ENCODE data around the gene PFKP. TPM values are rescaled to one million over a fixed set of nuclear protein-coding genes. Genes with fewer than 3 reads are reported as not detected.

PFKP gene
- total RNA-seq, 1 donor from 2014 or later: 55.2 TPM

GRCh38 chr10:3074145-3074665 is 6.9 kb downstream of the PFKP start:
- Histone ChIP-seq H3K27me3 (no peaks in the 10 kb centered on the region), H4K20me1 (ENCODE audit: low read depth) (peaks cover 45% of the 10 kb centered on the region), H3K79me2 (ENCODE audit: low read depth) (peaks cover 47% of the 10 kb centered on the region), H3K9me3 (ENCODE audit: low read depth) (no peaks in the 10 kb centered on the region), H3K4me3 (no peak overlapping the region), H3K9ac (no peak overlapping the region), H3K4me2 (no peak overlapping the region), H3K36me3 (no peaks in the 10 kb centered on the region), H3K27ac (no peak overlapping the region), H2AFZ (replicated peaks) (no peak overlapping the region), H3F3A (ENCODE audit: low read depth) (peaks cover 16% of the 10 kb centered on the region), H3K4me1 (peaks cover 16% of the 10 kb centered on the region)
- peaks cover 8% of the 10 kb centered on the region for H3K36me3 Mint-ChIP-seq
- TF ChIP-seq EZH2phosphoT487 (IDR thresholded peaks at IDR 0.05) (no peak), EZH2 (IDR thresholded peaks at IDR 0.05) (no peak)
- TF ChIP-seq, protein P1, sequence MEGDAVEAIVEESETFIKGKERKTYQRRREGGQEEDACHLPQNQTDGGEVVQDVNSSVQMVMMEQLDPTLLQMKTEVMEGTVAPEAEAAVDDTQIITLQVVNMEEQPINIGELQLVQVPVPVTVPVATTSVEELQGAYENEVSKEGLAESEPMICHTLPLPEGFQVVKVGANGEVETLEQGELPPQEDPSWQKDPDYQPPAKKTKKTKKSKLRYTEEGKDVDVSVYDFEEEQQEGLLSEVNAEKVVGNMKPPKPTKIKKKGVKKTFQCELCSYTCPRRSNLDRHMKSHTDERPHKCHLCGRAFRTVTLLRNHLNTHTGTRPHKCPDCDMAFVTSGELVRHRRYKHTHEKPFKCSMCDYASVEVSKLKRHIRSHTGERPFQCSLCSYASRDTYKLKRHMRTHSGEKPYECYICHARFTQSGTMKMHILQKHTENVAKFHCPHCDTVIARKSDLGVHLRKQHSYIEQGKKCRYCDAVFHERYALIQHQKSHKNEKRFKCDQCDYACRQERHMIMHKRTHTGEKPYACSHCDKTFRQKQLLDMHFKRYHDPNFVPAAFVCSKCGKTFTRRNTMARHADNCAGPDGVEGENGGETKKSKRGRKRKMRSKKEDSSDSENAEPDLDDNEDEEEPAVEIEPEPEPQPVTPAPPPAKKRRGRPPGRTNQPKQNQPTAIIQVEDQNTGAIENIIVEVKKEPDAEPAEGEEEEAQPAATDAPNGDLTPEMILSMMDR (IDR thresholded peaks at IDR 0.05): no peak
- peaks cover 41% of the 10 kb centered on the region for H3K4me1 Mint-ChIP-seq
- no peaks in the 10 kb centered on the region for H3K9me3 Mint-ChIP-seq
- DNase-seq (ENCODE audit: low spot score): no peak
- H3K27me3 Mint-ChIP-seq (ENCODE audit: insufficient read depth, low read depth): peaks cover 8% of the 10 kb centered on the region
- no peak overlapping the region for H3K4me3 Mint-ChIP-seq
- no peak overlapping the region for H3K27ac Mint-ChIP-seq

DNA sequence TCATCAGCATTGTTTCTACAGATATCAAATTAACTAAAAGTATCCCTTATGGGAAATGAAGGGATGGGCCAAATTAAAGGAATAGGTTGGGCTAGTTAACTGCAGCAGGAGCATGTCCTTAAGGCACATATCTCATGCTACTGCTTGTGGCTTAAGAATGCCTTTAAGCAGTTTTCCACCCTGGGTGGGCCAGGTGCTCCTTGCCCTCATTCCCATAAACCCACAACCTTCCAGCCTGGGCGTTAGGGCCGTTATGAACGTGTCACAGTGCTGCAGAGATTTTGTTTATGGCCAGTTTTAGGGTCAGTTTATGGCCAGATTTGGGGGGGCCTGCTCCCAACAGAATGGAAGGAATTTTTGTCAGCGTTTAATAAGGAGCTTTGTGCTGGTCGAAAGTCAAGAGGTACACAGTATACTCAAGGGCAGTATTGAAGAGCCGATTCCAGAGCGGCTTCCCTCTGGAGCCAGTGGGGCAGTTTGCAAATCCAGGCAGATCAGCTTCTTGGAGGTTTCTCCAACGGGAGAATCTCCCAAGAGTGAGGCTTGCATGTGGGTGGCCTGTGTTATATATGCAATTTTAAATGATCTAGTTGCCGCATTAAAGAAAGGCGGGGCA is 7.7 kb downstream of the PFKP start:
- no peaks in the 10 kb centered on the region for H3K27me3 ChIP-seq
- H3F3A ChIP-seq (ENCODE audit: low read depth): peaks cover 16% of the 10 kb centered on the region
- H3K27ac Mint-ChIP-seq: no peak overlapping the region
- TF ChIP-seq, protein P1 (IDR thresholded peaks at IDR 0.05): no peak
- TF ChIP-seq EZH2phosphoT487 (IDR thresholded peaks at IDR 0.05) (no peak), EZH2 (IDR thresholded peaks at IDR 0.05) (no peak)
- H3K79me2 ChIP-seq (ENCODE audit: low read depth): peaks cover 39% of the 10 kb centered on the region
- no peak overlapping the region for H3K4me2 ChIP-seq
- H3K4me3 Mint-ChIP-seq: no peak overlapping the region
- peaks cover 4% of the 10 kb centered on the region for H3K36me3 Mint-ChIP-seq
- no peak overlapping the region for H3K4me3 ChIP-seq
- no peaks in the 10 kb centered on the region for H3K9me3 ChIP-seq (ENCODE audit: low read depth)
- H3K27me3 Mint-ChIP-seq (ENCODE audit: insufficient read depth, low read depth): peaks cover 3% of the 10 kb centered on the region
- no peak overlapping the region for H3K27ac ChIP-seq
- H4K20me1 ChIP-seq (ENCODE audit: low read depth): peaks cover 45% of the 10 kb centered on the region
- peaks cover 36% of the 10 kb centered on the region for H3K4me1 Mint-ChIP-seq
- no peak overlapping the region for H3K9ac ChIP-seq
- peaks cover 16% of the 10 kb centered on the region for H3K4me1 ChIP-seq
- H3K36me3 ChIP-seq: no peaks in the 10 kb centered on the region
- no peak for DNase-seq (ENCODE audit: low spot score)
- no peak overlapping the region for H2AFZ ChIP-seq (replicated peaks)
- H3K9me3 Mint-ChIP-seq: no peaks in the 10 kb centered on the region

DNA sequence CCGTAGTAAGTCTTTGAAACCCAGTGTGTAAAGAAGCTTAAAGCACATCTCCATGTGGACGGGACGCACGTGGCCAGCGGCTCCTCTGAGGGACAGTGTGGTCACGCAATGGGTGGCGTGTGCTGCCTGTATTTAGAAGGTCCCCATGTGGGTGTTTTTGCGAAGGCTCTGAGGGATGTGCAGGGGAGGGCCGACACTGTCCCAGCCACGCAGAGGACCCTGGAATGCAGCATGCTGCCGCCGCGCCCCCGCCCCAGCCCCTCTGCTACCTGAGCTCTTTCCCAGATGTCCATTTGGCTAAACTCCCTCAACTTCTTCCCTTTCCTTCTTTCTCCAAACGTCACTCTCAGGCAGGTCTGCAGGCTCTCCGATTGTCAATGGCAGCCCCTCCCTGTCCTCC is 8.8 kb downstream of the PFKP start:
- TF ChIP-seq EZH2 (IDR thresholded peaks at IDR 0.05): no peak
- no peak for TF ChIP-seq EZH2phosphoT487 (IDR thresholded peaks at IDR 0.05)
- TF ChIP-seq, protein P1 (IDR thresholded peaks at IDR 0.05): no peak
- Histone ChIP-seq H2AFZ (replicated peaks) (no peak overlapping the region), H3F3A (ENCODE audit: low read depth) (peaks cover 16% of the 10 kb centered on the region), H3K4me3 (no peak overlapping the region), H3K4me2 (no peak overlapping the region), H3K27ac (no peak overlapping the region), H3K9me3 (ENCODE audit: low read depth) (no peaks in the 10 kb centered on the region), H3K36me3 (no peaks in the 10 kb centered on the region), H3K27me3 (no peaks in the 10 kb centered on the region), H4K20me1 (ENCODE audit: low read depth) (peaks cover 42% of the 10 kb centered on the region), H3K79me2 (ENCODE audit: low read depth) (peaks cover 33% of the 10 kb centered on the region), H3K9ac (no peak overlapping the region), H3K4me1 (peaks cover 16% of the 10 kb centered on the region)
- peaks cover 3% of the 10 kb centered on the region for H3K27me3 Mint-ChIP-seq (ENCODE audit: insufficient read depth, low read depth)
- H3K4me1 Mint-ChIP-seq: peaks cover 36% of the 10 kb centered on the region
- H3K27ac Mint-ChIP-seq: no peak overlapping the region
- no peak overlapping the region for H3K4me3 Mint-ChIP-seq
- H3K36me3 Mint-ChIP-seq: no peaks in the 10 kb centered on the region
- H3K9me3 Mint-ChIP-seq: no peaks in the 10 kb centered on the region
- DNase-seq (ENCODE audit: low spot score): no peak

All from neural progenitor cell (in vitro differentiated cells).